ENCODE data around the gene AOPEP. TPM values are rescaled to one million over a fixed set of nuclear protein-coding genes. Genes with fewer than 3 reads are reported as not detected.

AOPEP gene
- polyA plus RNA-seq, 4 donors, result 23.5 to 54.6 (median 50.4) TPM

GRCh38 chr9:95086564-95086955 is 360.1 kb downstream of the AOPEP start:
- DNase-seq (ENCODE audit: low read depth in 4 of 4, low spot score in 3 of 4), result no peak

- no peak for DNase-seq (ENCODE audit: low read depth in 4 of 4, low spot score in 3 of 4)
Observed at GRCh38 chr9:95087659-95088242, 361.3 kb downstream of the AOPEP start.

- no peak for DNase-seq (ENCODE audit: low read depth in 4 of 4, low spot score in 3 of 4)
Observed at GRCh38 chr9:95088421-95089161, 362.1 kb downstream of the AOPEP start.

GRCh38 chr9:95089257-95090022 is 362.9 kb downstream of the AOPEP start:
- DNase-seq (ENCODE audit: low read depth in 4 of 4, low spot score in 3 of 4), result no peak

- DNase-seq (ENCODE audit: low read depth in 4 of 4, low spot score in 3 of 4), result no peak
Observed at GRCh38 chr9:95090023-95090791, 363.7 kb downstream of the AOPEP start.

GRCh38 chr9:95090871-95091577 is 364.5 kb downstream of the AOPEP start:
- DNase-seq (ENCODE audit: low read depth in 4 of 4, low spot score in 3 of 4), result no peak

GRCh38 chr9:95091601-95092261 is 365.2 kb downstream of the AOPEP start:
- DNase-seq (ENCODE audit: low read depth in 4 of 4, low spot score in 3 of 4), result no peak

GRCh38 chr9:95092262-95093072 is 366.0 kb downstream of the AOPEP start:
- DNase-seq (ENCODE audit: low read depth in 4 of 4, low spot score in 3 of 4), result no peak

- no peak for DNase-seq (ENCODE audit: low read depth in 4 of 4, low spot score in 3 of 4)
Observed at GRCh38 chr9:95093586-95093985, 367.1 kb downstream of the AOPEP start.

GRCh38 chr9:95094002-95094401 is 367.5 kb downstream of the AOPEP start:
- DNase-seq (ENCODE audit: low read depth in 4 of 4, low spot score in 3 of 4), result no peak

- no peak for DNase-seq (ENCODE audit: low read depth in 4 of 4, low spot score in 3 of 4)
Observed at GRCh38 chr9:95095641-95096355, 369.3 kb downstream of the AOPEP start.

- no peak for DNase-seq (ENCODE audit: low read depth in 4 of 4, low spot score in 3 of 4)
Observed at GRCh38 chr9:95096381-95096780, 369.9 kb downstream of the AOPEP start.

- DNase-seq (ENCODE audit: low read depth in 4 of 4, low spot score in 3 of 4), result no peak
Observed at GRCh38 chr9:95096807-95097206, 370.3 kb downstream of the AOPEP start.

- DNase-seq (ENCODE audit: low read depth in 4 of 4, low spot score in 3 of 4), result no peak
Observed at GRCh38 chr9:95097279-95097678, 370.8 kb downstream of the AOPEP start.

- DNase-seq (ENCODE audit: low read depth in 4 of 4, low spot score in 3 of 4), result no peak
Observed at GRCh38 chr9:95098391-95098921, 372.0 kb downstream of the AOPEP start.

- no peak for DNase-seq (ENCODE audit: low read depth in 4 of 4, low spot score in 3 of 4)
Observed at GRCh38 chr9:95099321-95100070, 373.0 kb downstream of the AOPEP start.

GRCh38 chr9:95100071-95100627 is 373.6 kb downstream of the AOPEP start:
- DNase-seq (ENCODE audit: low read depth in 4 of 4, low spot score in 3 of 4), result no peak

Measured in left renal pelvis (tissue), 4 donors.